DMS53 treated with DMSO at 0.1 percent for 48 hours (cell line): ENCODE results near the gene CCDC116.

Experiments
- DNase-seq: peaks from one replicate; lab custom pipeline; 2025; ENCODE audit not compliant: unreplicated experiment; lab: John Stamatoyannopoulos, UW

The CCDC116 gene

DNA sequence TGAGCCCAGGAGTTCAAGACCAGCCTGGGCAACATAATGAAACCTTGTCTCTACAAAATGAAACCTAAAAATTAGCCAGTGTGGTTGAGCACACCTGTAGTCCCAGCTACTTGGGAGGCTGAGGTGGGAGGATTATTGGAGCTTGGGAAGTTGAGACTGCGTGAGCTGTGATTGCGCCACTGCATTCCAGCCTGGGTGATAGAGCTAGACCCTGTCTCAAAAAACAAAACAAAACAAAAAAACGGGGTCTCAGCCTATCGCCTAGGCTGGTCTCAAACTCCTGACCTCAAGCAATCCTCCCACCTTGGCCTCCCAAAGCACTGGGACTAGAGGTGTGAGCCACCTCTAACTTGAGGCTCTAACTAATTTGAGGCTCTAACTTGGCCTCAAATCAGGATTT is 46.8 kb downstream of the CCDC116 start:
- DNase-seq, result no peak

GRCh38 chr22:21680830-21681565 is 48.4 kb downstream of the CCDC116 start:
- DNase-seq, result no peak

- DNase-seq, result no peak
Measured at GRCh38 chr22:21681566-21682370, 49.2 kb downstream of the CCDC116 start.

- no peak for DNase-seq
Measured at GRCh38 chr22:21682385-21683175, 50.0 kb downstream of the CCDC116 start.

DNA sequence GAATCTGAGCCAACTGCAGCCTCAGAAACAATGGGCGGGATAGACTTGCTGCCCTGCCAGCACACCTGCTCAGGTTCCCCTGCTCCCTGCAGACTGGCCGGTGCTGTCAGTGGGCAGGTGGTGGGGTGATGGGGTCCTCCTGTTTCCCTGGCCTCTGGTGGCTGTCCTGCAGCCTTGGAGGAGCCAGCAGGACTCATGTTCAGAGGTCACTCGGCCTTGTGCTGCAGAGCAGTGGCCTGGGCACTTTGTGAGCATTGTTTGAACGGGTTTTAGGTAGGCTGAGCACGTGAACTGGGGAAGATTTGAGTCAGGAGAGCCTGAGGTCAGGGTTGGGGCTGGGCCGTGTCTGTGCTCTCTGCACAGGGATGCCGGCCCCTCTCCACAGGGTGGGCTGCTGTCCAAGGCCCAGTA is 50.8 kb downstream of the CCDC116 start:
- no peak for DNase-seq

DNA sequence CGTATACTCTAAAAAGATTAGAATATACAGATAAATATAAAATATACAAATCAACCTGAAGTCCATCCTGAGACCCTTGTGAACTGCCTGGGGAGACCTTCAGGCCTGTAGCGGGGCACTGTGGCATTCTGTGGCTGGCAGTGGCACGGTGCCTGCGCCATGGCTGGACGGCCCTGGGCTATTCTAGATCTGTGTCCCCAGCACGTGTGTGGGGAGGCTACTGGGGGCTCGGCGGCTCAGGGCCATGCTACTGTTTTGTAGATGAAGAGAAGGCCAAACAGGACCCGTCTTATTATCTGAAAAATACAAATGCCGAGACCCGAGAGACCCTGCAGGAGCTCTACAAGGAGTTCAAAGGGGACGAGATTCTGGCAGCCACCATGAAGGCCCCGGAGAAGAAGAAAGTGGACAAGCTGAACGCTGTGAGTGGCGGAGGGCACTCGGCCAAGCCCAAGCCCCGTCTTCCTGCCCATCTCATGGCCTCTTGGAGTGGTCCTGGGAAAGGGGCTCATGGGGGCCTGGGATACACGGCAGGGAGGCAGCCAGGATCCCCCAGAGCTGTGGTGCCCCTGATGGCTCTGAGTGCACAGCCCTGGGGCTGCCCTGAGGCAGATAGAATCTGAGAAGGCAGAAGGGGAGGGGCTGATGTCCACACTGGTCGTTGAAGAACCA is 52.1 kb downstream of the CCDC116 start:
- DNase-seq, result no peak

- no peak for DNase-seq
Measured at GRCh38 chr22:21685164-21685513, 52.6 kb downstream of the CCDC116 start.

GRCh38 chr22:21686193-21686608 is 53.6 kb downstream of the CCDC116 start:
- DNase-seq, result no peak
